Measurements from ENCODE around the gene SNX27.
"Not testable (repeated sequence)": the region's sequence is repeated elsewhere in the genome, so short reads cannot be mapped to it uniquely, and the experiment has no call there.

SNX27 gene

GRCh38 chr1:151643085-151643484, 31.2 kb downstream of the SNX27 start:
- DNase-seq, result not testable (repeated sequence)

DNA sequence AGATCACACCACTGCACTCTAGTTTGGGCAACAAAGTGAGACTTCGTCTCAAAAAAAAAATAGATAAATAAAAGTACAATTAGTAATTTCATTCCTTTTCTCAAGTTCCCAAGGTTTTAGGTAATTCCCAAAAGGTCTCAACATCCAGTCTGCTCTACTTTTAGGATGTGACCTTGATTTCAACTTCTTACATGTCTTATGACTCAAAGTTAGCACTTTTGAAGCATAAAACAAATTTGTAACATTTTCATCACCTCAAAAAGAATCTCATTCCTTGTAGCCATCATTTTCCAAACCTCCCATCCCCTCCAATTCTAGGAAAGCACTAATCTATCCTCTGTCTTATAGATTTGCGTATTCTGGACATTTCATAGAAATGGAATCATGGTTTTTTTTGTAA, 32.2 kb downstream of the SNX27 start:
- DNase-seq, result no peak

DNA sequence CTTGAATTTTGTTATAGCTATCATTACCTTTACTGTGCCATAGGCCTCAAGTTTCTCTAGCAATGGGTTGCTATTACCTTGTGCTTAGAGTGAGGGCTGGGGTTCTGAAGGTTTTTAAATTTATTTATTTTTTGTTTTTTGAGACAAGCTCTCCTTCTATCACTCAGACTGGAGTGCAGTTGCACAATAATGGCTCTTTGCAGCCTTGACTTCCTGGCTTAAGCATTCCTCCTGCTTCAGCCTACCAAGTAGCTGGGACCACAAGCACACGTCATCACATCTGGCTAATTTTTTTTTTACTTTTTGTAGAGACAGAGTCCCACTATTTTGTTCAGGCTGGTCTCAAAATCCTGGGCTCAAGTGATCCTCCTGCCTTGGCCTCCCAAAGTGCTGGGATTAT, 41.5 kb downstream of the SNX27 start:
- peak; percentile 49 to 55 for DNase-seq

GRCh38 chr1:151655371-151655770, 43.5 kb downstream of the SNX27 start:
- no peak for DNase-seq

- peak; percentile 62 to 70 for DNase-seq
Measured at GRCh38 chr1:151661751-151662150, 49.9 kb downstream of the SNX27 start.

DNA sequence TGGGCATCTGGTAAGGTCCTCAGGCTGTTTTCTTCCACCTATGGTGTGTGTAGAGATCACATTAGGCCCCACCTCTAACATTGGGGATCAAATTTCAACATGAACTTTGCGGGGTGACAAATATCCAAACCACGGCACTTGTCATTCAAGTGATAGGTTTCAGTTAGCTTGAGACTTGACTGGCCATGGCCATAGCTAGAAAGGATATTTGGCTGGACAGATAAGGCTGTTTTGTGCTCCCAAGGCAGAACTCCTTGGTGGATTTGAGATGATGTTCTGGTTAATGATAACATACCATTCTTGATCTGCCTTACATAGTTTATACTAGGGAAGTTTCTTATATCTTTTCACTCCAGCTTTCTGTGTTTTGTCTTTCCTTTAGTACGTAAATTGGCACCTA, 56.2 kb downstream of the SNX27 start:
- no peak for DNase-seq

- not testable (repeated sequence) for DNase-seq
Measured at GRCh38 chr1:151670036-151670675, 58.3 kb downstream of the SNX27 start.

DNA sequence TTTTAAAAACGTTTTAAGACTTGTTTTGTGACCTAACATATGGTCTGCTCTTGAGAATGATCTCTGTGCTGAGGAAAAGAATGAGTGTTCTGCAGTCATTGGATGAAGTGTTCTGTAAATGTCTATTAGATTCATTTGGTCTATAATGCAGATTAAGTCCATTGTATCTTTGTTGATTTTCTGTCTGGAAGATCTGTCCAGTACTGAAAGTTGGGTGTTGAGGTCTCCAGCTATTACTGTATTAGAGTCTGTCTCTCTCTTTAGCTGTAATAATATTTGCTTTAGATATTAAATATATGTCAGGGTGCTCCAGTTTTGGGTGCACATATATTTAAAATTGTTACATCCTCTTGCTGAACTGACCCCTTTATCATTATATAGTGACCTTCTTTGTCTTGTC, 61.6 kb downstream of the SNX27 start:
- DNase-seq, result no peak

DNA sequence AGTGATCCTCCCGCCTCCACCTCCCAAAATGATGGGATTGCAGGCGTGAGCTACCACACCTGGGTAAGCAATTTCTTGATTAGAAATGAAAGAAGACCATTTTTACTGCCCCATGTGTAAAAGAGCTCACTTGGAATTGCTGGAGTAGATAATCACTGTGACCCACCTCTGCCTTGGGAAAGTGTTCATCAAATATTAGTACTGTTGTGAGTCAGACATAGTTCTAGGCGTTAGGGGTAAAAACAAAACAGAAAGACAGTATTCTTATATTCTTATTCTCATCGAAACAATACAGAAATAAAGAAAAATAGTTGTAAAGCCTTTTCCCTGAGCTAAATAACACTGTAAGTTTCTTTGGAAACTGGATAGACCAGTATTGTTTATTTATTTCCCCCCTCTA, 68.5 kb downstream of the SNX27 start:
- no peak for DNase-seq

DNA sequence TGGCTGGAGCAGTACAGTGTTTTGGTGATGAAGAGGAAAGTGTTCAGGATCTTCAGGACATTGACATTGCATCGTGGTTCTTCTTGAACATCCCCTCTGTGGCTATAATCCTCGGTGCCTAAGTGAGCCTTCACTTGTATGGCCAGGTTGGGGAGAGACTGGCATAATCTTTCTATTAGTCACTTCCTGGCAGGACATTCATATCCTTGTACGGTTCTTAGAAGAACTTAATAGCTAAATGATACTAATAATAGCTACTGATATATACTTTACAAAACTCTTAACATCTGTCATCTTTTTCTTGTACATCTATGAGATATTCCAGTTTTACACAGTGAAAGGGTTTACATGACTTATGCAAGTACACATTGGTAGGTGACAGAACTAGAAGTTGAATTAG, 69.0 kb downstream of the SNX27 start:
- DNase-seq, result no peak

GRCh38 chr1:151681923-151682322, 70.1 kb downstream of the SNX27 start:
- DNase-seq, result no peak

GRCh38 chr1:151682901-151683300, 71.1 kb downstream of the SNX27 start:
- DNase-seq, result not testable (repeated sequence)

DNA sequence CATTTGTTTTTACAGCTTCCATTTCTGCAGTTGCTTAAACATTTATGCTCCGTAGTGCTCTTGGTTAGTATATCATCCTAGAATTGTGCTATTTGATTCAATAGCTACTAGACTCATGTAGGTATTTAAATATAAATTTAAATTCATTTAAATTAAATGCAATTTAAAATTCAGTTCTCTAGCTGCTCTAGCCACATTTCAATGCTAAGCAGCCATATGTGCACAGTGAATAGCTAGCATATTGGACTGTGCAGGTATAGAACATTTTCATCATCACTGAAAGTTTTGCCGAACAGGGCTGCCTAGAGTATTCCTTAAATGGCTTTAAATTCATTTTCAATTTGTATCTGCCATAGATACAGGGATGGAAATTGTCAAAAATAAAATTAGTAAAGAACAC, 72.3 kb downstream of the SNX27 start:
- no peak for DNase-seq

DNA sequence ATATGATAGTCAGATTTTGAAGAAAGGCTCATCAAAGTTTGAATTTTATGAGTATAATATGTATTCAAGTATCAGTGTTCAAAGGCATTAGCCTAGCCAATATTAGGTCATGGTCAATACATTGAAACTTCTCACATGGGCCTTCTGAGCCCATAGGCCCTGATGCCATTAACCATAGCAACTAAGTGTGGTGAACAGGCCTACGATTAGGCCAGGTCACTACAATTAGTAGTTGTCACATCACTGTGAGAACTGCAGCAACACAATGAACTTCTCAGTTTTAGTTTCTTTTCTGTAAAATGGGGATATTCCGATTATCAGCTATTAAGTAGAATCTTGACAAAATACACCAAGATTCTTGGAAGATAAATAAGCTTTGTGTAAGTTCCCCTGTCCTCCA, 74.7 kb downstream of the SNX27 start:
- no peak for DNase-seq

- no peak for DNase-seq
Measured at GRCh38 chr1:151689494-151689893, 77.6 kb downstream of the SNX27 start.

DNA sequence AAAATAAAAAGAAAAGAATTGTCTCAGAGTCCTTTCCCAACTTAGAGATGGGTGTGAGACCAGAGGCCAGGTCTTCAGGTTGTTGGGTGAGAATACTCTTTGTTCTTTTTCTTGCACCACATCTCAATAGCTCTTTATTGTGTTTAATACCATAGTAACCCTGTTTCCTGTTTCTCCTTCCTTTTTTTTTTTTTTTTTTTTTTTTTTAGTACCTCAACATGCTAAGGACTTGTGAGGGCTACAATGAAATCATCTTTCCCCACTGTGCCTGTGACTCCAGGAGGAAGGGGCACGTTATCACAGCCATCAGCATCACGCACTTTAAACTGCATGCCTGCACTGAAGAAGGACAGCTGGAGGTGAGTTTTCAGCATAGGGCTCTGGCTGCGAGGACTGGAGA, 80.4 kb downstream of the SNX27 start:
- DNase-seq, result peak; percentile 44 to 65

GRCh38 chr1:151693057-151693651, 81.3 kb downstream of the SNX27 start:
- peak; percentile 30 to 38 for DNase-seq

DNA sequence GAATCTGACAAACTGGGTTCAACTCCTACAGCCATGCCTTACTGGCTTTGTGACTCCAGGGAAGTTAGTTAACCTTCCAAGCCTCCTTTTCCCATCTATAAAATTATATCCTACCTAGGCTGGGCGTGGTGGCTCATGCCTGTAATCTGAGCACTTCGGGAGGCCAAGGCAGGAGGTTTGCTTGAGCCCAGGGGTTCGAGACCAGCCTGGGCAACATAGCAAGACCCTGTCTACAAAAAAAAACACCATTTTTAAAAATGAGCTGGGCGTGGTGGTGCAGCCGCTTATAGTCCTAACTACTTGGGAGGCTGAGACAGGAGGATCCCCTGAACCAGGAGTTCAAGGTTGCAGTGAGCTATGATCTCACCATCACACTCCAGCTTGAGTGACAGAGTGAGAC, 89.7 kb downstream of the SNX27 start:
- no peak for DNase-seq

- no peak for DNase-seq
Measured at GRCh38 chr1:151702936-151703335, 91.1 kb downstream of the SNX27 start.

DNA sequence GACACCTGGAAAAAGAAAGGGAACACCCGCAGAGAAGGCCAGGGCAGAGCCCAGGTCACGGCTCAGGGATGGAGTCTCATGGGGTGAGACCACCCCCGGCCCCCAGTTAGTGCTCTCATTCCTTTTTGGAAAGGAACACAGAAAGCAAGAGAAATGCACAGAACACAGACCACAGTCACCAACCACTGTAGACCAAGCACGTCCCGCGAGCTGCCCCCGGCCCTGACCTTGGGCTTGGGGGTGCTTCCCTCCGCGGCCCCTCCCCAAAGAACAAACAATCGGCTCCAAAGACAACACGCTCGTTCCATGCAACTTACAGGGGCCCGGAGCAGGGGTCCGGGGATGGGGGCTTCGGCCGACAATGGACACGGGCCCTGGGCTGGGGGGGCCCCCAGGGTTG, 92.0 kb downstream of the SNX27 start:
- no peak for DNase-seq

DNA sequence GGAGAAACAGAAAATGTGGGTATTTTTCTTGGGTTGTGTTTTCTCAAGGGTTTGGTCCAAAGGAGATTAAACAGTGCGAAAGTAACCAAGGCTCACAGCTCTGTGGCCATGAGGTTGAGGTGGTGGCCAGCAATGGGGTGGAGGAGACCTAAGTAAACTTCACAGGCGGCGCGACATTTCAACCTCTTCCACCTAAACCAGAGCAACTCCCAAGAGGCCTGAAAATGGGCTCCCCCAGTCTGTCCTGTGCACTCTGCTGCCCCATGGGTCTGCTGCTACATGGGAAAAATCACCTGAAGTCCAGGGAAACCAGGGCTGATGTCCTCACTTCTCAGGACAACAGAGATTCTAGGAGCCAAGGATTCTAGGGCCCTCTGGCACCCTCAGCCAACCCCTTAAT, 92.4 kb downstream of the SNX27 start:
- DNase-seq, result no peak

GRCh38 chr1:151705146-151705545, 93.3 kb downstream of the SNX27 start:
- no peak for DNase-seq

DNA sequence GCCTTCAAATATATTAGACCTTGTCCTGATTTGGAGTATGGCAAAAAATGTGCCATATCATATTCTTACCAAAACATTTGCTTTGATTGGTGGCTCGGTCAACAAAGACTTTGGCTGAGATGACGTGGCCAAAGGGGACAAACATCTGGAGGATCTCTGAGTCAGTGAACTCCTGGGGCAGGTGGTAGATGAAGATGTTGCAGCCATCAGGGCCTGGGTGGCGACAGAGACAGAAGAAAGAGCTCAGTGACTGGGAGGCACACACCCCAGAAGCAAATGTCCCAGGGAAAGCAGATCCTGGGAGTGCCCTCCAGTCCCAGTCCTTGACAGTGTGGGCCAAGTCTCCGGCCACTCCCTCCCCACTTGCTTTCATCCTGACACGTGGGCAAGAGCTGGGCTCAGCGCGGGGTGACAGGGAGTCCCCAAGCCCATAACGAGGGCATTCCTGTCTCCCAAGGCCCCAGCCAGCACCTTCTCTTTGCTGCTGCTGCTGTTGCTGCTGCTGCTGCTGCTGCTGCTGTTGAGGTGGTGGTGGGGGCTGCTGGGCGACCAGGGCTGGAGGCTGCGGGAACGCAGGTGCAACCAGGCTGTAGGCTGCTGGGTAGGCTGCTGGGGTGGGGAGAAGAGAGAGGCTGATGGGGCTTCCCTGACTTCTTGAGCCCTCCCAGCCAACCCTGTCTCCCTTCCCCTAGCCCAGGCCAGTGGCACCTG, 94.1 kb downstream of the SNX27 start:
- no peak for DNase-seq

All from AML-193 (cell line).